Amniotic stem cell (primary cell): ENCODE results near the gene TYW1.
A peak's percentile ranks its signal among the peaks of the same experiment; 100 is the strongest.
"Not testable (repeated sequence)": the region's sequence is repeated elsewhere in the genome, so short reads cannot be mapped to it uniquely, and the experiment has no call there.

Experiments
- DNase-seq: peaks from one replicate; lab custom pipeline; 2025; lab: John Stamatoyannopoulos, UW

TYW1 gene

GRCh38 chr7:67045496-67045995, 48.9 kb downstream of the TYW1 start:
- no peak for DNase-seq

- DNase-seq, result not testable (repeated sequence)
Measured at GRCh38 chr7:67046819-67047218, 50.2 kb downstream of the TYW1 start.

- DNase-seq, result not testable (repeated sequence)
Measured at GRCh38 chr7:67049908-67050307, 53.3 kb downstream of the TYW1 start.

- DNase-seq, result not testable (repeated sequence)
Measured at GRCh38 chr7:67052161-67052560, 55.5 kb downstream of the TYW1 start.

GRCh38 chr7:67056683-67057082, 60.0 kb downstream of the TYW1 start:
- no peak for DNase-seq

- not testable (repeated sequence) for DNase-seq
Measured at GRCh38 chr7:67061321-67061720, 64.7 kb downstream of the TYW1 start.

GRCh38 chr7:67062802-67063201, 66.2 kb downstream of the TYW1 start:
- not testable (repeated sequence) for DNase-seq

- DNase-seq, result not testable (repeated sequence)
Measured at GRCh38 chr7:67066950-67067622, 70.5 kb downstream of the TYW1 start.

- not testable (repeated sequence) for DNase-seq
Measured at GRCh38 chr7:67076120-67076519, 79.5 kb downstream of the TYW1 start.

- DNase-seq, result not testable (repeated sequence)
Measured at GRCh38 chr7:67082880-67083279, 86.2 kb downstream of the TYW1 start.

- DNase-seq, result not testable (repeated sequence)
Measured at GRCh38 chr7:67089261-67089660, 92.6 kb downstream of the TYW1 start.

GRCh38 chr7:67091053-67091452, 94.4 kb downstream of the TYW1 start:
- DNase-seq, result not testable (repeated sequence)

- DNase-seq, result not testable (repeated sequence)
Measured at GRCh38 chr7:67098031-67098430, 101.4 kb downstream of the TYW1 start.

- DNase-seq, result not testable (repeated sequence)
Measured at GRCh38 chr7:67099406-67099805, 102.8 kb downstream of the TYW1 start.

GRCh38 chr7:67100038-67100437, 103.4 kb downstream of the TYW1 start:
- DNase-seq, result not testable (repeated sequence)

- no peak for DNase-seq
Measured at GRCh38 chr7:67100956-67101361, 104.3 kb downstream of the TYW1 start.

GRCh38 chr7:67104937-67105336, 108.3 kb downstream of the TYW1 start:
- not testable (repeated sequence) for DNase-seq

GRCh38 chr7:67105377-67105776, 108.7 kb downstream of the TYW1 start:
- no peak for DNase-seq

- DNase-seq, result not testable (repeated sequence)
Measured at GRCh38 chr7:67106255-67106654, 109.6 kb downstream of the TYW1 start.

- not testable (repeated sequence) for DNase-seq
Measured at GRCh38 chr7:67111342-67111741, 114.7 kb downstream of the TYW1 start.

- peak; percentile 7 for DNase-seq
Measured at GRCh38 chr7:67114483-67115246, 118.0 kb downstream of the TYW1 start.

- DNase-seq, result not testable (repeated sequence)
Measured at GRCh38 chr7:67120491-67120890, 123.9 kb downstream of the TYW1 start.

GRCh38 chr7:67128257-67128656, 131.6 kb downstream of the TYW1 start:
- DNase-seq, result not testable (repeated sequence)
